ENCODE results near the gene HEXIM2. TPM values are rescaled to one million over a fixed set of nuclear protein-coding genes. Genes with fewer than 3 reads are reported as not detected.

HEXIM2 gene
- total and polyA plus RNA-seq, 2 of the 13 experiments (the other 11 are each of a cell fraction or from before 2014, with no cell fraction given) = 27.1 to 32.4 TPM

DNA sequence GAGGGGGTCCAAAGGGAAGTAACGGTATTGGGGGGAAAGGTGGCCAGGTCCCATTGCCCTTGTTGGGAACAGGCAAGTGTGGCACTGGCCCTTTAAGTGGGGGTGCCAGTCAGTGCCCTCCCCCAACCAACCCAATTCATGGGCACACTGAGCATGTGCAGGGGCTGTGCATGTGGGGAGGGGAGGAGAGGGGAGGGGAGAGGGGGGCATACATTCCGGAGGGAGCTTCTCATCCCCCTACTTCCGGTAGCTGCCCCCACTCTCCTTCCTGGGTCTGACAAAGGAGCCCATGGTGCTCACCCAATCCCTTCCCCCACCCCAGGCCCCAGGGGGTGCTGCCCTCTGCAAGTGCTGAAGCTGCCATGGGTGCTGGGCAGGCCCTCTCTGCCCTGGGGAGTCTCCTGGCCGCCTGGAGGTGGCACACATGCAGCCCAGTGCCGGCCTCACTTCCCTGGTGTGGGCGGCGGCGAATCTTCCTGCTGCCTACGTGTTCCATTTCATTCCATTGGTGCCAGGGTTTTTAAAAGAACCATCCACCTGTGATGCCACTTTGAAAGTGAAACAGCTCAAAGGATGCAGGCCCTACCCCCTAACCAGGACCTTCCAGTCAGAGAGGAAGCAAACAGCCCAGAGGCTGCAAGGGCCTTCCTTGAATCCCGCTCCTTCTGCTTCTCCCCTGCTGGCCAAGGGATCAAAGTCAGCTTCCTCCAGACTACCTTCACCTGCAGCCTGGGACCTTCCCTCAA, 11.0 kb downstream of the HEXIM2 start (continued):
- TF ChIP-seq, protein P1, sequence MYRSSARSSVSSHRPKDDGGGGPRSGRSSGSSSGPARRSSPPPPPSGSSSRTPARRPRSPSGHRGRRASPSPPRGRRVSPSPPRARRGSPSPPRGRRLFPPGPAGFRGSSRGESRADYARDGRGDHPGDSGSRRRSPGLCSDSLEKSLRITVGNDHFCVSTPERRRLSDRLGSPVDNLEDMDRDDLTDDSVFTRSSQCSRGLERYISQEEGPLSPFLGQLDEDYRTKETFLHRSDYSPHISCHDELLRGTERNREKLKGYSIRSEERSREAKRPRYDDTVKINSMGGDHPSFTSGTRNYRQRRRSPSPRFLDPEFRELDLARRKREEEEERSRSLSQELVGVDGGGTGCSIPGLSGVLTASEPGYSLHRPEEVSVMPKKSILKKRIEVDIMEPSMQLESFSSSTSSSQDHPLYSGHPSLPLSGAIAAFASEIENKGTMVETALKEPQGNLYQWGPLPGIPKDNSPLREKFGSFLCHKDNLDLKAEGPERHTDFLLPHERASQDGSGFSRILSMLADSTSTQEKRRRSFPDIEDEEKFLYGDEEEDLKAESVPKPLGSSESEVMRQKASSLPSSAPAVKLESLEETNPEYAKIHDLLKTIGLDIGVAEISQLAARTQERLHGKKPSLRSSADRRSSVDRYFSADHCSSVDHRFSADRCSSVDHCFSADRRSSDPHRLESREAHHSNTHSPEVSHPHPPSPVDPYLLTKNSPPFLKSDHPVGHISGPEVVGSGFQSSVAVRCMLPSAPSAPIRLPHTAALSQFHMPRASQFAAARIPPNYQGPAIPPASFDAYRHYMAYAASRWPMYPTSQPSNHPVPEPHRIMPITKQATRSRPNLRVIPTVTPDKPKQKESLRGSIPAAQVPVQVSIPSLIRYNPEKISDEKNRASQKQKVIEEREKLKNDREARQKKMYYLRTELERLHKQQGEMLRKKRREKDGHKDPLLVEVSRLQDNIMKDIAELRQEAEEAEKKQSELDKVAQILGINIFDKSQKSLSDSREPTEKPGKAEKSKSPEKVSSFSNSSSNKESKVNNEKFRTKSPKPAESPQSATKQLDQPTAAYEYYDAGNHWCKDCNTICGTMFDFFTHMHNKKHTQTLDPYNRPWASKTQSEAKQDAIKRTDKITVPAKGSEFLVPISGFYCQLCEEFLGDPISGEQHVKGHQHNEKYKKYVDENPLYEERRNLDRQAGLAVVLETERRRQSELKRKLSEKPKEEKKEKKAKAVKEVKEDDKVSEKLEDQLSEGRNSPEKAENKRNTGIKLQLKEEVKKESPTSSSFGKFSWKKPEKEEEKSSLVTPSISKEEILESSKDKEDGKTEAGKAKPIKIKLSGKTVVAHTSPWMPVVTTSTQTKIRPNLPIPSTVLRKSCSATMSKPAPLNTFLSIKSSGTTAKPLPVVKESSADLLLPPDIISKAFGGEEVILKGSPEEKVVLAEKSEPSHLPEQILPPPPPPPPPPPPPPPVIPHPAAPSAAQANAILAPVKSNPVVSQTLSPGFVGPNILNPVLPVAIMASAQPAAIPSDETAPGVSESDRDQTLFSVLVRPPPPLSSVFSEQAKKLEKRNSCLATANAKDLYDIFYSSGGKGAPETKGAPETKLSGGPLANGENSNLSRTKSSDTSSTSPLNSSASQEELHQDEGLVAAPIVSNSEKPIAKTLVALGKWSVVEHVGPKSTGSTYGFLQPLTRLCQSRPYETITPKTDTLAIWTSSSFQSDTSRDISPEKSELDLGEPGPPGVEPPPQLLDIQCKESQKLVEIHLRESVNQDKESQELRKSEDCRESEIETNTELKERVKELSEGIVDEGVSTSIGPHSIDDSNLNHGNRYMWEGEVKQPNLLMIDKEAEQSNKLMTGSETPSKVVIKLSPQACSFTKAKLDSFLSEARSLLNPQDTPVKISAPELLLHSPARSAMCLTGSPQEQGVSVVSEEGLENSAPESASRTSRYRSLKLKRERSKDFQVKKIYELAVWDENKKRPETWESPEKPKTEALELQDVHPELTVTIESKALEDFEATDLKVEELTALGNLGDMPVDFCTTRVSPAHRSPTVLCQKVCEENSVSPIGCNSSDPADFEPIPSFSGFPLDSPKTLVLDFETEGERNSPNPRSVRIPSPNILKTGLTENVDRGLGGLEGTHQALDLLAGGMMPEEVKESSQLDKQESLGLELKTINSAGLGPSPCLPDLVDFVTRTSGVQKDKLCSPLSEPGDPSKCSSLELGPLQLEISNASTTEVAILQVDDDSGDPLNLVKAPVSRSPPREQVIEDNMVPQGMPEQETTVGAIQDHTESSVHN (CRISPR knock-in tag; IDR thresholded peaks at IDR 0.05) = peak; percentile 32; the same call in 1 of the 2 replicates
- TF ChIP-seq KLF11 (CRISPR knock-in tag; IDR thresholded peaks at IDR 0.05) (peak; percentile 58; the same call in 1 of the 2 replicates), ZNF549 (CRISPR knock-in tag; IDR thresholded peaks at IDR 0.05) (no peak), GZF1 (CRISPR knock-in tag; IDR thresholded peaks at IDR 0.05) (0 out of 2 replicates have a peak, but pooled peaks have one; percentile 70), LCORL (IDR thresholded peaks at IDR 0.05) (no peak), LCORL (CRISPR knock-in tag; IDR thresholded peaks at IDR 0.05) (peak; percentile 91), SRF (IDR thresholded peaks at IDR 0.05; ENCODE audit: low read depth, low read length) (peak; percentile 24; the same call in 1 of the 2 replicates), MAF1 (CRISPR knock-in tag; IDR thresholded peaks at IDR 0.05; ENCODE audit: borderline replicate concordance) (peak; percentile 82; the same call in 1 of the 2 replicates), MEIS1 (CRISPR knock-in tag; IDR thresholded peaks at IDR 0.05; ENCODE audit: borderline replicate concordance) (peak; percentile 82), RFXANK (CRISPR knock-in tag; IDR thresholded peaks at IDR 0.05) (0 out of 2 replicates have a peak, but pooled peaks have one; percentile 59), SOX6 (IDR thresholded peaks at IDR 0.05) (no peak), SOX6 (CRISPR knock-in tag; IDR thresholded peaks at IDR 0.05) (peak; percentile 37; the same call in 1 of the 2 replicates), ZNF570 (CRISPR knock-in tag; IDR thresholded peaks at IDR 0.05; ENCODE audit: borderline replicate concordance) (no peak), ZEB1 (IDR thresholded peaks at IDR 0.05; ENCODE audit: insufficient replicate concordance, low read depth) (peak; percentile 47), MXI1 (IDR thresholded peaks at IDR 0.05; ENCODE audit: borderline replicate concordance, low read depth, low read length) (peak; percentile 56; the same call in 1 of the 3 replicates)
- TF ChIP-seq, protein P2, sequence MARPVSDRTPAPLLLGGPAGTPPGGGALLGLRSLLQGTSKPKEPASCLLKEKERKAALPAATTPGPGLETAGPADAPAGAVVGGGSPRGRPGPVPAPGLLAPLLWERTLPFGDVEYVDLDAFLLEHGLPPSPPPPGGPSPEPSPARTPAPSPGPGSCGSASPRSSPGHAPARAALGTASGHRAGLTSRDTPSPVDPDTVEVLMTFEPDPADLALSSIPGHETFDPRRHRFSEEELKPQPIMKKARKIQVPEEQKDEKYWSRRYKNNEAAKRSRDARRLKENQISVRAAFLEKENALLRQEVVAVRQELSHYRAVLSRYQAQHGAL (CRISPR knock-in tag; IDR thresholded peaks at IDR 0.05; ENCODE audit: not compliant biosample characterization) = no peak
- TF ChIP-seq, protein P3, sequence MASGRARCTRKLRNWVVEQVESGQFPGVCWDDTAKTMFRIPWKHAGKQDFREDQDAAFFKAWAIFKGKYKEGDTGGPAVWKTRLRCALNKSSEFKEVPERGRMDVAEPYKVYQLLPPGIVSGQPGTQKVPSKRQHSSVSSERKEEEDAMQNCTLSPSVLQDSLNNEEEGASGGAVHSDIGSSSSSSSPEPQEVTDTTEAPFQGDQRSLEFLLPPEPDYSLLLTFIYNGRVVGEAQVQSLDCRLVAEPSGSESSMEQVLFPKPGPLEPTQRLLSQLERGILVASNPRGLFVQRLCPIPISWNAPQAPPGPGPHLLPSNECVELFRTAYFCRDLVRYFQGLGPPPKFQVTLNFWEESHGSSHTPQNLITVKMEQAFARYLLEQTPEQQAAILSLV (CRISPR knock-in tag; IDR thresholded peaks at IDR 0.05; ENCODE audit: borderline replicate concordance) = peak; percentile 65; the same call in 1 of the 2 replicates
- TF ChIP-seq, protein P4, sequence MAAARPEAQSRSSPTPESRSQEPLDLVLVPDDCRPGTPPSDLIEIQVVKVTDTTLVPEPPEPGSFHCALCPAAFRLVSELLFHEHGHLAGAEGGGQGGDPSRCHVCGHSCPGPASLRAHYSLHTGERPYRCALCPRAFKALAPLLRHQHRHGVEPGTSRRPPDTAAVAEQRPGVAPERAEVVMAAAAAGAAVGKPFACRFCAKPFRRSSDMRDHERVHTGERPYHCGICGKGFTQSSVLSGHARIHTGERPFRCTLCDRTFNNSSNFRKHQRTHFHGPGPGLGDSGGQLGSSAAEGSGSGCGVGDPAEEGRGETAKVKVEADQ (CRISPR knock-in tag; IDR thresholded peaks at IDR 0.05; ENCODE audit: borderline replicate concordance) = no peak
